ENCODE measurements around the gene BIK.

- TF ChIP-seq POLR2A (IDR thresholded peaks at IDR 0.05; ENCODE audit: low read depth, low read length) (no peak), POLR2AphosphoS5 (IDR thresholded peaks at IDR 0.05; ENCODE audit: low read depth, low read length) (no peak)
Measured at GRCh38 chr22:43156413-43156812, 45.9 kb downstream of the BIK start.

Data from GM12892 (cell line).